HEK293T (cell line): ENCODE measurements around the gene WWOX.

Source experiments
- ARNT ChIP-seq: fragments of 450-650 bp; IDR thresholded peaks from 2 replicates; pipeline ENCODE4 v1.6.1; 2017; ENCODE audit warnings: mild to moderate bottlenecking
- ELF4 ChIP-seq: fragments of 450-650 bp; IDR thresholded peaks from 2 replicates; pipeline ENCODE4 v1.6.1; 2017; ENCODE audit warnings: antibody characterized with exemption
- FOXK2 ChIP-seq: fragments of 450-650 bp; IDR thresholded peaks from 2 replicates; pipeline ENCODE4 v1.6.1; 2016; ENCODE audit warnings: mild to moderate bottlenecking
- FOXM1 ChIP-seq: fragments of 450-650 bp; IDR thresholded peaks from 2 replicates; pipeline ENCODE4 v1.6.1; 2017; ENCODE audit warnings: mild to moderate bottlenecking, borderline replicate concordance
- HDGF ChIP-seq: fragments of 450-650 bp; IDR thresholded peaks from 2 replicates; pipeline ENCODE4 v1.6.1; 2017; ENCODE audit warnings: antibody characterized with exemption, borderline replicate concordance
- PKNOX1 ChIP-seq: fragments of 450-650 bp; IDR thresholded peaks from 2 replicates; pipeline ENCODE4 v1.6.1; 2016
- SP1 ChIP-seq: fragments of 450-650 bp; IDR thresholded peaks from 2 replicates; pipeline ENCODE4 v1.6.1; 2017
- SUZ12 ChIP-seq: fragments of 450-650 bp; IDR thresholded peaks from 2 replicates; pipeline ENCODE4 v1.6.1; 2016; ENCODE audit warnings: mild to moderate bottlenecking
- TARDBP ChIP-seq: fragments of 450-650 bp; IDR thresholded peaks from 2 replicates; pipeline ENCODE4 v1.6.1; 2016

GRCh38 chr16:78729687-78730086 is 630.2 kb downstream of the WWOX start:
- TF ChIP-seq SP1: no peak
- TF ChIP-seq FOXK2: no peak
- TF ChIP-seq FOXM1: no peak
- no peak for TF ChIP-seq SUZ12
- TF ChIP-seq HDGF: no peak
- no peak for TF ChIP-seq PKNOX1
- TF ChIP-seq ARNT: no peak
- TF ChIP-seq TARDBP: no peak
- no peak for TF ChIP-seq ELF4
